HCT116 (cell line): Measurements from ENCODE around the gene MACF1. TPM values are rescaled to one million over a fixed set of nuclear protein-coding genes. Genes with fewer than 3 reads are reported as not detected.
A peak's percentile ranks its signal among the peaks of the same experiment; 100 is the strongest.

Source experiments
- ATAC-seq: fragments of 200-7000 bp; cut with Tn5 transposase; 2 replicates; pipeline ENCODE4 v1.9.1; 2020; ENCODE audit warnings: mild to moderate bottlenecking, moderate library complexity
- BruUV-seq: library from RNA; stranded (reverse); fragments of 400-500 nt; replicated peaks from 2 replicates; lab custom pipeline; 2021; lab: Mats Ljungman, UMichigan
- CTCF ChIA-PET: fragments of 300-600 bp; sonication (Branson Sonifier 250); formaldehyde crosslinking; loops from one replicate; lab custom pipeline; 2021; ENCODE audit warnings: antibody characterized with exemption; lab: Charles Lee
- POLR2A ChIA-PET: fragments of 300-600, 350-600 bp; sonication (Branson Sonifier 250); formaldehyde crosslinking; loops from one replicate; lab custom pipeline; 2021; ENCODE audit warnings: antibody characterized with exemption; lab: Charles Lee
- RAD21 ChIA-PET, 2 experiments: fragments of 300-600 bp; sonication (Branson Sonifier 250); formaldehyde crosslinking; loops; one replicate each; lab custom pipeline; 2023; ENCODE audit warnings: low total read pairs in 2 of 2; ENCODE audit not compliant: uncharacterized antibody in 2 of 2, unreplicated experiment in 2 of 2, low non-redundant PET in 1 of 2; lab: Charles Lee
- DNase-seq: peaks from one replicate; pipeline ENCODE4 v3.0.0-alpha.2; 2010; ENCODE audit warnings: low read depth, low spot score
- H2AFZ ChIP-seq: fragments of 200-600 bp; shearing (Covaris generic), sonication (generic); 2 replicates; pipeline ENCODE4 v1.6.1; 2017; ENCODE audit warnings: low read depth, mixed run types, mixed read lengths, antibody characterized with exemption, low read length; ENCODE audit not compliant: poor library complexity, severe bottlenecking
- H3K27ac ChIP-seq: 2 replicates; pipeline ENCODE4 v1.5.1; 2012; ENCODE audit warnings: low read depth, low read length
- H3K27me3 ChIP-seq: fragments of 200-600 bp; sonication (generic); 2 replicates; pipeline ENCODE4 v1.6.1; 2016; ENCODE audit warnings: mixed run types, low read length, mixed read lengths; ENCODE audit not compliant: insufficient read depth
- H3K36me3 ChIP-seq, 2 experiments: fragments of 200-500 bp in 1 of 2; fragments of 200-600 bp in 1 of 2; sonication (Bioruptor generic) in 1 of 2; sonication (generic) in 1 of 2; 2 replicates each; pipeline versions ENCODE4 v1.5.1 to v1.6.1; 2014 to 2016; ENCODE audit warnings: low read length in 2 of 2, inconsistent platforms in 1 of 2, mixed read lengths in 1 of 2, mixed run types in 1 of 2; ENCODE audit not compliant: insufficient read depth in 2 of 2, control insufficient read depth in 1 of 2
- H3K4me1 ChIP-seq, 2 experiments: fragments of 200-600 bp in 1 of 2; sonication (generic) in 1 of 2; 2 replicates each; pipeline versions ENCODE4 v1.5.1 to v1.6.1; 2012 to 2017; ENCODE audit warnings: low read length in 2 of 2, inconsistent platforms in 1 of 2, mild to moderate bottlenecking in 1 of 2, mixed read lengths in 1 of 2, mixed run types in 1 of 2, moderate library complexity in 1 of 2; ENCODE audit not compliant: insufficient read depth in 2 of 2, control insufficient read depth in 1 of 2
- H3K4me2 ChIP-seq: fragments of 200-600 bp; sonication (generic); 2 replicates; pipeline ENCODE4 v1.6.1; 2017; ENCODE audit warnings: mixed run types, low read length, mixed read lengths
- H3K4me3 ChIP-seq, 2 experiments: fragments of 200-600 bp in 1 of 2; sonication (generic) in 1 of 2; replicated peaks in 1 of 2; 2 replicates each; pipeline ENCODE4 v1.5.1; 2011 to 2016; ENCODE audit warnings: low read length in 2 of 2, control low read depth in 1 of 2, low read depth in 1 of 2, mild to moderate bottlenecking in 1 of 2, mixed read lengths in 1 of 2, mixed run types in 1 of 2
- H3K79me2 ChIP-seq: fragments of 200-600 bp; sonication (generic); 2 replicates; pipeline ENCODE4 v1.6.1; 2017; ENCODE audit warnings: mild to moderate bottlenecking, mixed run types, low read length, moderate library complexity, mixed read lengths; ENCODE audit not compliant: insufficient read depth
- H3K9ac ChIP-seq: fragments of 200-600 bp; sonication (generic); 2 replicates; pipeline ENCODE4 v1.6.1; 2016; ENCODE audit warnings: low read length, mixed read lengths
- H3K9me2 ChIP-seq: fragments of 200-600 bp; sonication (generic), shearing (Covaris generic); 2 replicates; pipeline ENCODE4 v1.6.1; 2017; ENCODE audit warnings: mixed run types, mild to moderate bottlenecking, moderate library complexity; ENCODE audit not compliant: insufficient read depth
- H3K9me3 ChIP-seq, 2 experiments: fragments of 200-500 bp in 1 of 2; fragments of 200-600 bp in 1 of 2; sonication (Bioruptor generic) in 1 of 2; sonication (generic) in 1 of 2; 2 replicates each; pipeline ENCODE4 v1.6.1; 2014 to 2017; ENCODE audit warnings: low read length in 2 of 2, mixed read lengths in 2 of 2, inconsistent platforms in 1 of 2, low read depth in 1 of 2, mild to moderate bottlenecking in 1 of 2, mixed run types in 1 of 2, moderate library complexity in 1 of 2; ENCODE audit not compliant: control insufficient read depth in 1 of 2, insufficient read depth in 1 of 2
- H4K20me1 ChIP-seq: fragments of 200-600 bp; sonication (generic), shearing (Covaris generic); 2 replicates; pipeline ENCODE4 v1.6.1; 2017; ENCODE audit warnings: mixed run types, mild to moderate bottlenecking, moderate library complexity; ENCODE audit not compliant: insufficient read depth
- CEBPB ChIP-seq: IDR thresholded peaks from 2 replicates; pipeline ENCODE4 v1.6.1; 2012; ENCODE audit warnings: low read depth
- EZH2phosphoT487 ChIP-seq: fragments of 200-600 bp; IDR thresholded peaks from 2 replicates; pipeline ENCODE4 v1.6.1; 2018; ENCODE audit warnings: antibody characterized with exemption, borderline replicate concordance
- MAX ChIP-seq: IDR thresholded peaks from 2 replicates; pipeline ENCODE4 v1.6.1; 2012
- POLR2AphosphoS5 ChIP-seq: IDR thresholded peaks from 2 replicates; pipeline ENCODE4 v1.6.1; 2011; ENCODE audit warnings: mild to moderate bottlenecking, low read depth, low read length, moderate library complexity
- SP1 ChIP-seq: IDR thresholded peaks from 2 replicates; pipeline ENCODE4 v1.6.1; 2012; ENCODE audit warnings: low read depth
- ZFX ChIP-seq: fragments of 450-650 bp; IDR thresholded peaks from 2 replicates; pipeline ENCODE4 v1.6.1; 2017
- intact Hi-C: fragments of 100-400 bp; cut with micrococcal nuclease; formaldehyde crosslinking; loops from 2 replicates; pipeline ENCODE4 v1.10.0; 2022
- total RNA-seq: library from RNA; stranded (reverse); gene quantifications from one replicate; pipeline ENCODE4 v1.2.1, GENCODE V29; 2021; ENCODE audit not compliant: unreplicated experiment

MACF1 gene
- total RNA-seq, 1 experiment from 2014 or later: 146 TPM

- ChIA-PET CTCF (interaction anchor here (1.4 kb wide), 1 partner anchor 292 kb away, joined by 3 read pairs; no protein-coding TSS in a partner anchor), RAD21 (no interaction called here), POLR2A (no interaction called here)
- Histone ChIP-seq H3K36me3 (peaks cover 0 to 9% of the 10 kb centered on the region in 2 experiments; a peak in 2 of 4 replicates), H3K27ac (no peak overlapping the region), H3K9me2 (no peaks in the 10 kb centered on the region), H3K79me2 (no peaks in the 10 kb centered on the region), H3K4me2 (no peak overlapping the region), H3K4me3 (no peak overlapping the region), H3K9ac (no peak overlapping the region), H3K27me3 (no peaks in the 10 kb centered on the region), H3K4me1 (peaks cover 17 to 32% of the 10 kb centered on the region in 2 experiments), H4K20me1 (no peaks in the 10 kb centered on the region), H2AFZ (no peak overlapping the region), H3K9me3 (no peaks in the 10 kb centered on the region)
- TF ChIP-seq POLR2AphosphoS5: no peak
- TF ChIP-seq SP1: no peak
- no TSS peak for BruUV-seq
- intact Hi-C loops: no loop called here
- no peak for DNase-seq
- ATAC-seq: no peak
These were observed 179.8 kb downstream of the MACF1 start for GRCh38 chr1:39384305-39384704.

- TF ChIP-seq CEBPB: no peak
- TF ChIP-seq EZH2phosphoT487: no peak
- TF ChIP-seq SP1: no peak
- TF ChIP-seq MAX: peak; percentile 46; the same call in 1 of the 2 replicates
- no peak for TF ChIP-seq ZFX
- TF ChIP-seq, all 23 proteins: peak for 1
- ChIA-PET RAD21 (interaction anchor here in 1 of 2 experiments (0.5 kb wide), 1 partner anchor 32 kb away, joined by 3 read pairs; no protein-coding TSS in a partner anchor), POLR2A (no interaction called here), CTCF (interaction anchor here (1.4 kb wide), 1 partner anchor 293 kb away, joined by 3 read pairs; no protein-coding TSS in a partner anchor)
- Histone ChIP-seq H3K9me2 (no peaks in the 10 kb centered on the region), H3K4me3 (no peak overlapping the region), H4K20me1 (no peaks in the 10 kb centered on the region), H3K79me2 (peaks cover 6% of the 10 kb centered on the region; the same call in 1 of the 2 replicates), H3K27ac (no peak overlapping the region), H3K9me3 (no peaks in the 10 kb centered on the region), H3K27me3 (no peaks in the 10 kb centered on the region), H3K4me1 (peaks cover 17 to 41% of the 10 kb centered on the region in 2 experiments), H3K36me3 (peaks cover 0 to 9% of the 10 kb centered on the region in 2 experiments; a peak in 2 of 4 replicates), H2AFZ (no peak overlapping the region), H3K9ac (peak overlapping the region; percentile 17; the same call in 1 of the 2 replicates), H3K4me2 (peak overlapping the region; percentile 19)
- BruUV-seq: no TSS peak
- DNase-seq (no peak), ATAC-seq (peak; percentile 27; the same call in 1 of the 2 replicates)
- intact Hi-C loops: no loop called here
These were observed 180.8 kb downstream of the MACF1 start for GRCh38 chr1:39385067-39385988.
